ENCODE results near the gene SSR3.
"Not testable (repeated sequence)": the region's sequence is repeated elsewhere in the genome, so short reads cannot be mapped to it uniquely, and the experiment has no call there.

Gene SSR3

DNA sequence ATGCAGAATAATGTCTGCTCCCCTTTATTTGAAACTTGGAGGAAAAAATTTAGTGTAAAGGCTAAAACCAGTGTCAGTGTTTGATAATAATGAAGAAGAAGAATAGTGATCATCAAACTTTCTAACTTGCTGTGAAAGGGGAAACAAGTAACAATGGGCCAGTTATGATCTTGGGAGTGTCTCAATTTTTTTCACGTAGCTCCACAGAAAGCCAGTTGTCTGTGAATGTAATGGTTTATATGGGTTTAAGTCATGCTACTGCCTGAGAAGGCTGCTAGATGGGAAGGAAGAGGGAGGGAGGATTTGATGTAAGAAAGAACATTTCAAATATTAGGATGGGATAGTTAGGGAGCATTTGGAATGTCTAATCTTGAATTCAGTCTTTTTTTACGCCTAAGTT lies 21.1 kb upstream of the SSR3 start:
- DNase-seq (ENCODE audit: low spot score) = no peak

DNA sequence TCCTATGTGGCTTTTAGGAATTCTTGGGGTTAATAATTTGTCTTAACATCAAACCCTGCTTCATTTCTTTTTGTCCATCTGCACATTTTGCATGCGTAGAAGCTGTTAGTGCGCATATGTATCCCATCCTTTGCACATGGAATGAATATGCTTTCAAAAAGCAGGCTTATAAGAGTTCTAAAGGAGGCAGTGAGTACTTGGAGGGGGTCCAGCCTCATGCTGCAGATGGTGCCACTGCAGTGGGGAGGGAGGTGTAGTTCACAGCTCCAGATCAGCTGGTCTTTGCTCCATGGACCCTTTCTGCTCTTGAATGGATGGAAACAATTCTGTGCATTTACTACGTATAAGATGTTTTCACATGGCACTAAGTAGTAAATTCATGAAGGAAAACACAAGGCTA lies 20.7 kb upstream of the SSR3 start:
- DNase-seq (ENCODE audit: low spot score) = no peak

DNA sequence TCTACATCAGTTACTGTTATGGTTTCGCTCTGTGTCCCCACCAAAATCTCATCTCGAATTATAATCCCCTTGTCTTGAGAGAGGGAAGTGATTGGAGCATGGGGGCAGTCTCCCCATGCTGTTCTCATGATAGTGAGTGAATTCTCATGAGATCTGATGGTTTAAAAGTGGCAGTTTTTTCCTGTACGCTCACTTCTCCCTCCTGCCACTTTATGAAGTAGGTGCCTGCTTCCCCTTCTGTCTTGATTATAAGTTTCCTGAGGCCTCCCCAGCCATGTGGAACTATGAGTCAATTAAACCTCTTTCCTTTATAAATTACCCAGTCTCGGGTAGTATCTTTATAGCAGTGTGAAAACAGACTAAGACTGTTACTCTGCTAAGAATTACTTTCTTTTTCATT lies 15.0 kb upstream of the SSR3 start:
- not testable (repeated sequence) for DNase-seq (ENCODE audit: low spot score)

DNA sequence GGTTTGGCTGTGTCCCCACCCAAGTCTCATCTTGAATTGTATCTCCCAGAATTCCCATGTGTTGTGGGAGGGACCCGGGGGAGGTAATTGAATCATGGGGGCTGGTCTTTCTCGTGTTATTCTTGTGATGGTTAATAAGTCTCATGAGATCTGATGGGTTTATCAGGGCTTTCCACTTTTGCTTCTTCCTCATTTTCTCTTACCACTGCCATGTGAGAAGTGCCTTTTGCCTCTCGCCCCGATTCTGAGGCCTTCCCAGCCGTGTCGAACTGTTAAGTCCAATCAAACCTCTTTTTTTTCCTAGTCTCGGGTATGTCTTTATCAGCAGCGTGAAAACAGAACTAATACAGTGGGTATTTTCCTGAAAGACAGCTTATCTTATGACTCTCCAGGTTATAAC lies 14.1 kb upstream of the SSR3 start:
- not testable (repeated sequence) for DNase-seq (ENCODE audit: low spot score)

DNA sequence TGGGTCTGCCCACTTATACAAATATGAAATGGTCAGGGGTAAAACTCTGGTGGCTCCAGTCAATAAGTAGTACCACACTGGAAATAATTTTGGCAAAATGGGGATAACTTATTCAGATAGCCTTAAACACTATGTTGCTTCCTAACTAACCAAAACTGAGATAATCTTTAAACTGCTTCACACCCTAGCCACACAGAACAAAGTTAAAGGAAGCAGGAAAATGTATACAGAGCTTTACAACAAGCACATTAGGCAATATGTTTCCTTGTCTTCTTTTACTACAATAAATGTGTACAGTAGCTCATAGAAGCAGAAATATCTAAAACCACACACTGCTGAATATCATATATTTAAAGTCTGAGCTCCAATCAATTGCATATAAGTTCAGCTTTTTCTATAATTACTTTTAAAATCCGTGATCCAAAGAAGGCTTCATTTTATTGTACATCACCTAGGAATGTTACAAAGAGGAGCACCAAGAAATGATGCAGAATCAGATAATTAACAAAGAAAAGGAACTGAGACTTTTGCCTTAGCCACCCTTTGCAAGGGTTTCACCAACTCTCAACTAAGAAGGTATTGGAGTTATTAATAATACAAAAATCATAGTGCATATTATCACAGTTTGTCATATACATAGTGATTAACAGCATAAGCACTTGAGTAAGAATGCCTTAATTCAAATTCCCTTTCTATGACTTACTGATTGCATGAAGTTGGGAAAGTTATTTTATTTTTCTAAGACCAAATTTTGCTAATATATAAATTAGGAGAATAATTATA lies 9.2 kb upstream of the SSR3 start:
- no peak for DNase-seq (ENCODE audit: low spot score)

- DNase-seq (ENCODE audit: low spot score) = not testable (repeated sequence)
Measured at GRCh38 chr3:156562486-156562885, 7.6 kb upstream of the SSR3 start.

DNA sequence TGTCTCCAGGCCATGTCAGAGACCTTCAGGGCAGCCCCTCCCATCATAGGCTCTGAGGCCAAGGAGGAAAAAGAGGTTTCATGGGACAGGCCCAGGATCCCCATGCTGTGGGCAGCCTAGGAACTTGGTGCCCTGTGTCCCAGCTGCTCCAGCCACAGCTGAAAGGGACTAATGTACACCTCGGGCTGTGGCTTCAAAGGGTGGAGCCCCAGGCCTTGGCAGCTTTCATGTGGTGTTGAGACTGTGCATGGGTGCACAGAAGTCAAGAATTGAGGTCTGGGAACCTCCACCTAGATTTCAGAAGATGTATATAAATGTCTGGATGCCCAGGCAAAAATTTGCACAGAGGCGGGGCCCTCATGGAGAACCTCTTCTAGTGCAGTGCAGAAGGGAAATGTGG lies 6.6 kb upstream of the SSR3 start:
- no peak for DNase-seq (ENCODE audit: low spot score)

DNA sequence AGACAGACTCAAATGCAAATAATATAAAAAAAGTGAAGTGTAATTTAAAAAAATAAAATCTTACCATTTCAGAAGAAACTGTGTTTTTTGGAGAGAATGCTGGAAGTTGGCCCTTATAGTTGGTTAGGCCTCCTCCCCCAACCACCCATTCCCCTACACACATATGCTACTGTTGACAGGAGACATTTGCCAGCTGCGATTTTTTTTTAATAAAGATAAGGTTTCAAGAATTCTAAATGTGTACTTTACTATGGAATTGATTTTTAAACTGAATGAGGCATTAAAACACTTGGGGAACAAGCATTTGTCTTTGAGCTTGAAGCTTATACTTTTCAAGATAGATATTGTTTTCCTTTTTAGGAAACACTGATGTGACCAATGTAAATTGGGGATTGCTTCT lies 4.4 kb upstream of the SSR3 start:
- no peak for DNase-seq (ENCODE audit: low spot score)

DNA sequence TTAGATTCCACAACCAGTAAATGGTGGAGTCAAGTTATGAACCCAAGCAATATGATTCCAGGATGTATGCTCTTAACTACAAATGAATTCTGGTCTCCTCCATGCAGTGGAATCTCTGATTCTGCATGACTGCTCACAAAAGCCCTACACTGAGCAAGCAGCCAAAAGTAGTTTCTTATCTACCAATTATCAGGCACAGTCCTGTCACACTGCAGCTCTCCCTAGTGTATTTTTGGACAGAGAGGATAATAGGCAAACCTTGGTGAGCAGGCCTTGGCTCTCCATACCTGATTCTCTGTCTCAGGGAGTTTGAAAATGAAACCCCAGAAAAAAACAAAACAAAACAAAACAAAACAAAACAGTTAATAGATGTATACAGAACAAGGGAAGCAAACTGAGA lies 3.5 kb upstream of the SSR3 start:
- DNase-seq (ENCODE audit: low spot score) = no peak

GRCh38 chr3:156554515-156554841 lies 439 bp downstream of the SSR3 start:
- DNase-seq (ENCODE audit: low spot score) = no peak

DNA sequence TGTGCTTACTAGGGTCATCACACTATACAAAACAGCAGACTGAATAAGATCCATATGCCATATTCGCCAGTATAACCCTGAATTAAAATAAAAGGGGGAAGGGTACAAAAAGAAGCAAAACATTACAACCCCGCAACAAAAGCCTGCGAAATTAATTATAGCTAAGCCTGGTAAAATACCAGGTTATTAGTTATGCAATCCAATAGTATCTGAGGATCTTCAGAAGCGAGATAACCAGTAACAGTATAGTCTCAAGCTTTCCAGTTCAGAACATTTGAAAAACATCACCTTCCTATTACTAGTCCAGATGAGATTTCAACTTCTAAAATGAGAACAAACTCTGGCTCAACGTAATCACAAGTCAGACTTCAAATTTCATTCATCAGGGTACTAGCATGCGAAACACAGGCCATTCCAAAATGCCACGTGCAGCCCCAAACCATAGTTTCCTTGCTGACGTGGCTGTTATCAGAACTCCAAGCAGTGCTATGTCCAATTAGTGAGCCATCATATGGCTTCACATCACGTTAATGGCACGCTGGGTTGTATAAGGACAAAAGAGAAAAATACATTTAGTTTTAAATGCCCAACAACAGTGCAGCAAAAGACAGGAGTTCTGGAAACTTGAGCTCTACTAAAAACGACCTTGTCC lies 1.1 kb downstream of the SSR3 start:
- DNase-seq (ENCODE audit: low spot score) = peak; percentile 27

GRCh38 chr3:156552973-156553372 lies 1.9 kb downstream of the SSR3 start:
- no peak for DNase-seq (ENCODE audit: low spot score)

- peak; percentile 64 for DNase-seq (ENCODE audit: low spot score)
Measured at GRCh38 chr3:156551746-156552145, 3.2 kb downstream of the SSR3 start.

DNA sequence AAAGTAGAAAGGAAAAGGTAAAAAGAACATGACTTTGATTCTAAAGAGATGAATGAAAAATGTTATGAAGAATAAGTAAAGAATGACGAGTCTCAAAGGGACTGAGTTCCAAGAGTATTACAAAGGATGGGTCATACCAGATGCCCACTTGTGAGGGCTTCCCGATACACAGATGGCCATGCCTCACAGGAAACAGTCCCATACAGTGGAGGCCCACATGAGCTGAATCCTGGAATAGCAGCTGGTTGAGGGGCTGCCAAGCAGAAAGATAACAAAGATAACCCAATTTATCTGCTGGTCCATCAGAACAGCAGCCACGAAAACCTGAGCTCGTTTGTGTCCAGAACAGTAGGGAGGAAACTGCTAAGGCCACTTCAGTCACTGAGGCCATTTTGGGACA lies 3.7 kb downstream of the SSR3 start:
- DNase-seq (ENCODE audit: low spot score) = peak; percentile 18

GRCh38 chr3:156548902-156549301 lies 6.0 kb downstream of the SSR3 start:
- DNase-seq (ENCODE audit: low spot score) = no peak

DNA sequence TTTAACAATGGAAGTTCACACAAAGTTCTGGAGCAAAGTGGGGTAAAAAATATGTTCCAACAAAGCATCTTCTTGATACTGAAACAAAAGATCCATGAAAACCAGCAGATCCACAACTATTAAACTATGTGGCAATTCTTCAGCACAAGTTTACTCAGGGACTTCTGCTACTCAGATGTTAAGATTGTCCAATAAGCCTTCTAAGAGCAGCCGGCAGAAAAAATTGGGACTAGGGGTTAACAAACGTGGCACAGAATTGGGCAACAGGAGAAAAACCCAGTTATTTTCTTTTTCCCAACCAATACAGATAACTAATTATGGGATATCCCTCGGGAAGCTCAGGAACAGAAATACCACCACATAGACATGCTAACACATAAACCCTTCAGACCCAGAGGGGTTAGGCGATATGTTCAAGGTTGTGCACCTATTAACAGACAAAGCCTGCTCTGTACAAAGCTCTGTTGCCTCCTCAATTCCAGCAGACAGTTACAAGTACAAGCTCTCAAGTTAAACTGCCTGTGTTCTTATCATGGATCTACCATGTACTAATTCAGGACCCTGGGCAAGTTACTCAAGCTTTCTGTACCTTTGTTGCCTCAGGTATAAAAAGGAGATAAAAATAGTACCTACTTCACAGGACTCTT lies 6.8 kb downstream of the SSR3 start:
- no peak for DNase-seq (ENCODE audit: low spot score)

- DNase-seq (ENCODE audit: low spot score) = no peak
Measured at GRCh38 chr3:156547637-156548036, 7.3 kb downstream of the SSR3 start.

- DNase-seq (ENCODE audit: low spot score) = no peak
Measured at GRCh38 chr3:156543043-156543555, 11.8 kb downstream of the SSR3 start.

DNA sequence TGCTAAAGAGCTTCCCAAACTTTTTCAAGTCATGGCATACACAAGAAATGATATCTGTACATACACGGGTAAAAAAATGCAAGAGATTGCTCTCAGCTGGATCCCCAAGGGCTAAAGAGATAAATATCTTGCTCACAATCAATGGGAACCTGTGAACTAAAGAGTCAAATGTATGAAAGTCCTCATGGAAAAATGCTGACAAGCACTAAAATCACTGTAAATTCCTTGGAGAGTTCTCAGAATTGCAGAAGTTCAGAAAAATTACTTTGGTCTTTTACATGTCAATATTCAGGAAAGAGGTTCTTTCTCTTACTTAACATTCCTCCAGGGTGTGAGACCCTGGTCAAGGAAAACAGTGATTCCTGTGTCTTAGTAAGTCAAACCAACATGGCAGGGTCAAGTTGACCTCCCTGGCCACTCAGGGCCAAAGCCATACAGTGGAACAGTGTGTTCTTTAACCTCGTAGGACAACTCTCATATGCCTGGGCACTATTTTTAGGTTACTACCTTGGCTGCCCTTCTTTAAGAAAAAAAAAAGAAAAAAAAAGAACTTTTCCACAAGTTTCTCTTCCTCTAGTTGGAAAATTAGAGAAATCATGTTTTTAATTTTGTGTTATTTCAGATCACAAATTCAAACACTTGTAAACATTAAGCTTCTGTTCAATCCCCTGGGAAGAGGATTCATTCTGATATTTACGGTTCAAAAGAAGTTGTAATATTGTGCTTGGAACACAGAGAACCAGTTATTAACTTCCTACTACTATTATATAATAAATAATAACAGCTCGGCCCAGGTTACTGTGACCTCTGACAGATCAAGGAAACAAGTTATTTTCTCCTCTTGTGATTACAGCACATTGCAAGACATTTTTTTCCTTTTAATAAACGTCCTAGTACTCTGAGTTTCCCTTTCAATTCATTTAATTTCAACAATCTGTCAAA lies 12.5 kb downstream of the SSR3 start:
- DNase-seq (ENCODE audit: low spot score) = no peak

DNA sequence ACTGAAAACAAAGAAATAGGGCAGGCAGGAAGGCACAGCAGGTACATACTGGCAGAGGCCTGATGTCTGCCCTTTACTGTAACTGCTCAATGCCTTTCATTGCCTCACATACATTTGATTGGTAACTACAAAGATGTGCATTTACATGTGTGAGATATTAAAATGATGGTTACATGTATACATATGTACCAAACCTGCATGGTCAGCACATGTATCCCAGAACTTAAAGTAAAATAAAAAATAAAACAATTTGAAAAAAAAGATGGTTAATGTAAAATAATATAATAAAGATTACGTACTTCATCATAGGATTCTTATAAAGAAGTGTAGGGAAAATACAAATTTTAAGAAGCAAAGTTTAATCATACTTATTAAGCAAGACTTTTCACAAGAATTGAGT lies 15.1 kb downstream of the SSR3 start:
- no peak for DNase-seq (ENCODE audit: low spot score)

DNA sequence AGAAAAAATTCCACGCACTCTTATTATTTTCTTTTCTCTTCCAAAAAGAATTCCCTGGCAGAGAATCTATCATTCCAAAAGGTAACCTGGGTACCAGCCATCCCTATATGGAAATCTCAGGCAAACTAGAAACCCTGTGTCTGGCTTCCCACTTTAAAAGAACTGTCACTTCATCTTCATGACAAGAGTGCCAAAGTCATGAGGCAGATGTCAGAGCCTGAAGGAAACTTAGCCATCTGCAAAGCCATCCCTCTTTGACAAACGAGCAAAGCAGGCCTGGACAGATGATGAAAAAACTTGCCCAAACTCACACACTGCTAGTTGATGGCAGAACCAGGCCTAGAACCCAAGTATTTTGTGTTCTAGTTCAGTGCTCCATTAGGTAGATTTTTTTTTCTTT lies 15.9 kb downstream of the SSR3 start:
- DNase-seq (ENCODE audit: low spot score) = no peak
